ENCODE measurements around the gene PPARA. TPM values are rescaled to one million over a fixed set of nuclear protein-coding genes. Genes with fewer than 3 reads are reported as not detected.

PPARA gene
- total RNA-seq, 1 experiment from 2014 or later: 7.7 TPM

- no peak overlapping the region for H3K4me3 ChIP-seq (ENCODE audit: low read length)
- H3F3A ChIP-seq (ENCODE audit: low read length, unreplicated experiment): no peaks in the 10 kb centered on the region
- no peak for ATAC-seq
- H3K9me2 ChIP-seq (replicated peaks; ENCODE audit: low read length): no peaks in the 10 kb centered on the region
- intact Hi-C loops (cut with micrococcal nuclease): no loop called here
- no peaks in the 10 kb centered on the region for H3K79me2 ChIP-seq (ENCODE audit: low read length)
- ChIA-PET POLR2A (ENCODE audit: unreplicated experiment) (no interaction called here), CTCF (no interaction called here)
- H3K4me2 ChIP-seq (ENCODE audit: low read length): no peak overlapping the region
- H3K36me3 ChIP-seq (ENCODE audit: low read depth, low read length): no peaks in the 10 kb centered on the region
- no peak overlapping the region for H3K27ac ChIP-seq (ENCODE audit: low read length)
- no peaks in the 10 kb centered on the region for H3K9me3 ChIP-seq (ENCODE audit: low read length)
- H3K27me3 ChIP-seq (ENCODE audit: low read length): no peaks in the 10 kb centered on the region
- no peaks in the 10 kb centered on the region for H4K20me1 ChIP-seq (ENCODE audit: low read length)
- BruUV-seq (replicated peaks): no TSS peak
- H2AFZ ChIP-seq (ENCODE audit: low read length): no peak overlapping the region
- no peak for DNase-seq
- H3K4me1 ChIP-seq (ENCODE audit: insufficient read depth, low read length): peaks cover 14% of the 10 kb centered on the region
- H3K9ac ChIP-seq (ENCODE audit: low read length): no peak overlapping the region
- TF ChIP-seq EZH2 (IDR thresholded peaks at IDR 0.05; ENCODE audit: low read length, unreplicated experiment): no peak
- TF ChIP-seq EZH2phosphoT487 (IDR thresholded peaks at IDR 0.05; ENCODE audit: borderline replicate concordance, low read length): no peak
- TF ChIP-seq CTCF (conservative IDR thresholded peaks at IDR 0.05; ENCODE audit: low read depth, low read length): no peak
These were observed 12.0 kb downstream of the PPARA start for GRCh38 chr22:46162285-46162684.

DNA sequence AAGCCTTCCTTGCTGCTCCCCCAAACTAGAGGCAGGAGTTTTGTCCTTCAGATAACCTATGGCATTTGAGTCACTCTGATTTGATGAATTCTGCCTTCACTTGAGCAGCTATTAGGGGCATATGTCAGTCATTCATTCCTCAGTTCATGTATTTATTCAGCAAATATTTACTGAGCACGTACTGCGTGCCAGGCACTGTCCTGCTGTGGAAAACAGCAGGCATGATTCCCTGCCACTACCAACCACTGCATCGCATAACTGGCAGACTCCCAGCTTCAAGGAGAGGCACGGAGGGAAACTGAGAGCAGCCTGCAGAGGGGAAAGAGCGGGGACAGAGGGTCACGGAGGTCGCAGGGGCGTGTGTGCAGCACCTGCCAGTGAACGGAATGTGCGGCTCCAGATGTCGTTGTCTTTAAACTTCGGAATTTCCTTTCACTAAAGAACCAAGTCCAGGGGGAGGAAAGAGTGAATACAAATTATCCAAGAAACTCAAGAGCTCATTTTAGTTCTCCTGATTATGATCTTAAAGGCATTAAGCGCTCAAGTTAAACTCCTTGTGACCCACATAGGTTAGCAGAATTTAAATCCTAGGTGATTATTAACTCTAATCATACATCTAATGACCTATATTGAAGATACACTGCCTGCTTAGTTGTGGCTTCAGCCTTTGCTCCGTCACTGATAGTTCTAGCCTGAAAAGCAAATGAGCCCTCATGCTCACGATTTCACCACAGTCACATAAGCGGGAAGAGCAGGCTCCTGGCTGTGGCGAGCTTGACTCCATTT, 12.6 kb downstream of the PPARA start:
- H3K4me2 ChIP-seq (ENCODE audit: low read length): no peak overlapping the region
- BruUV-seq (replicated peaks): no TSS peak
- no peaks in the 10 kb centered on the region for H3K79me2 ChIP-seq (ENCODE audit: low read length)
- H3K36me3 ChIP-seq (ENCODE audit: low read depth, low read length): no peaks in the 10 kb centered on the region
- H3K27ac ChIP-seq (ENCODE audit: low read length): no peak overlapping the region
- H3F3A ChIP-seq (ENCODE audit: low read length, unreplicated experiment): no peaks in the 10 kb centered on the region
- no peaks in the 10 kb centered on the region for H3K27me3 ChIP-seq (ENCODE audit: low read length)
- H3K9ac ChIP-seq (ENCODE audit: low read length): no peak overlapping the region
- ChIA-PET CTCF (no interaction called here), POLR2A (ENCODE audit: unreplicated experiment) (no interaction called here)
- intact Hi-C loops (cut with micrococcal nuclease): no loop called here
- peaks cover 14% of the 10 kb centered on the region for H3K4me1 ChIP-seq (ENCODE audit: insufficient read depth, low read length)
- H4K20me1 ChIP-seq (ENCODE audit: low read length): no peaks in the 10 kb centered on the region
- H3K4me3 ChIP-seq (ENCODE audit: low read length): no peak overlapping the region
- H2AFZ ChIP-seq (ENCODE audit: low read length): no peak overlapping the region
- H3K9me3 ChIP-seq (ENCODE audit: low read length): no peaks in the 10 kb centered on the region
- TF ChIP-seq EZH2 (IDR thresholded peaks at IDR 0.05; ENCODE audit: low read length, unreplicated experiment) (no peak), CTCF (conservative IDR thresholded peaks at IDR 0.05; ENCODE audit: low read depth, low read length) (no peak), EZH2phosphoT487 (IDR thresholded peaks at IDR 0.05; ENCODE audit: borderline replicate concordance, low read length) (no peak)
- no peaks in the 10 kb centered on the region for H3K9me2 ChIP-seq (replicated peaks; ENCODE audit: low read length)
- no peak for ATAC-seq
- no peak for DNase-seq

DNA sequence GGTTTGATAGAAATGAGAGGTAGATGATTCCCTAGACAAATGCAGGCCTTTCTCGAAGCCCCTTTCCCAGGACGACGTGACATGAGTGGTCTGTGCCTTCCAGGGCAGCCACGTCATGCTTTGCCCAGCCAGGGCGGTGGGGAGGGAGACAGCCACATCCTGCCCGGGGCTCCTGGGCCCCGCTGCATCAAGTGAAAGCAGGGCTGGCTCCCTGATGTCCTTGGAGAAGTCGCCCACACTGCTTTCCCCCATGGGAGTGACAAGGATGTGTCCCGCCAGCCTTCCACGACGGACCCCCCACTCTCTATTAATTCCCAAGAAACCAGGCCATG, 13.2 kb downstream of the PPARA start:
- H3K27me3 ChIP-seq (ENCODE audit: low read length): no peaks in the 10 kb centered on the region
- ATAC-seq (no peak), DNase-seq (no peak)
- H3K27ac ChIP-seq (ENCODE audit: low read length): no peak overlapping the region
- no peak overlapping the region for H3K9ac ChIP-seq (ENCODE audit: low read length)
- POLR2A ChIA-PET (ENCODE audit: unreplicated experiment): no interaction called here
- peaks cover 14% of the 10 kb centered on the region for H3K4me1 ChIP-seq (ENCODE audit: insufficient read depth, low read length)
- no TSS peak for BruUV-seq (replicated peaks)
- CTCF ChIA-PET: no interaction called here
- H4K20me1 ChIP-seq (ENCODE audit: low read length): no peaks in the 10 kb centered on the region
- H3K36me3 ChIP-seq (ENCODE audit: low read depth, low read length): no peaks in the 10 kb centered on the region
- intact Hi-C loops (cut with micrococcal nuclease): no loop called here
- H3K4me2 ChIP-seq (ENCODE audit: low read length): no peak overlapping the region
- TF ChIP-seq CTCF (conservative IDR thresholded peaks at IDR 0.05; ENCODE audit: low read depth, low read length) (no peak), EZH2phosphoT487 (IDR thresholded peaks at IDR 0.05; ENCODE audit: borderline replicate concordance, low read length) (no peak), EZH2 (IDR thresholded peaks at IDR 0.05; ENCODE audit: low read length, unreplicated experiment) (no peak)
- no peaks in the 10 kb centered on the region for H3K79me2 ChIP-seq (ENCODE audit: low read length)
- H2AFZ ChIP-seq (ENCODE audit: low read length): no peak overlapping the region
- no peaks in the 10 kb centered on the region for H3F3A ChIP-seq (ENCODE audit: low read length, unreplicated experiment)
- H3K9me2 ChIP-seq (replicated peaks; ENCODE audit: low read length): no peaks in the 10 kb centered on the region
- H3K9me3 ChIP-seq (ENCODE audit: low read length): no peaks in the 10 kb centered on the region
- no peak overlapping the region for H3K4me3 ChIP-seq (ENCODE audit: low read length)
